CD14-positive monocyte (primary cell): ENCODE results near the gene DDC. TPM values are rescaled to one million over a fixed set of nuclear protein-coding genes. Genes with fewer than 3 reads are reported as not detected.
A peak's percentile ranks its signal among the peaks of the same experiment; 100 is the strongest.

Source experiments
- DNase-seq, 3 donors: peaks; one replicate each; pipeline ENCODE4 v3.0.0-alpha.2; 2011 to 2022
- H2AFZ ChIP-seq: 2 replicates; pipeline ENCODE4 v1.6.0; 2012; ENCODE audit warnings: mild to moderate bottlenecking, low read depth, low read length, inconsistent platforms; ENCODE audit not compliant: insufficient read depth, poor library complexity, severe bottlenecking
- H3K27ac ChIP-seq, 2 donors: 1 replicate in 1 of 2; 2 replicates in 1 of 2; pipeline ENCODE4 v1.5.1; 2012 to 2013; ENCODE audit warnings: low read length in 2 of 2, control low read depth in 1 of 2, inconsistent platforms in 1 of 2, low read depth in 1 of 2, mild to moderate bottlenecking in 1 of 2
- H3K27me3 ChIP-seq, 2 donors: one replicate each; pipeline versions ENCODE4 v1.6.0 to v1.6.1; 2011 to 2013; ENCODE audit warnings: low read length in 2 of 2; ENCODE audit not compliant: control insufficient read depth in 2 of 2, insufficient read depth in 2 of 2
- H3K36me3 ChIP-seq, 2 donors: replicated peaks in 1 of 2; 1 replicate in 1 of 2; 2 replicates in 1 of 2; pipeline versions ENCODE4 v1.5.1 to v1.6.1; 2012 to 2013; ENCODE audit warnings: low read length in 2 of 2, control low read depth in 1 of 2, inconsistent platforms in 1 of 2, mild to moderate bottlenecking in 1 of 2; ENCODE audit not compliant: insufficient read depth in 2 of 2, control insufficient read depth in 1 of 2
- H3K4me1 ChIP-seq, 2 donors: 1 replicate in 1 of 2; 2 replicates in 1 of 2; pipeline versions ENCODE4 v1.5.1 to v1.6.1; 2012 to 2013; ENCODE audit warnings: low read length in 2 of 2, control low read depth in 1 of 2, inconsistent platforms in 1 of 2, mild to moderate bottlenecking in 1 of 2, moderate library complexity in 1 of 2; ENCODE audit not compliant: insufficient read depth in 2 of 2, control insufficient read depth in 1 of 2
- H3K4me2 ChIP-seq: replicated peaks from 2 replicates; pipeline ENCODE3; 2012; ENCODE audit warnings: low read length, moderate library complexity, mild to moderate bottlenecking; ENCODE audit not compliant: poor library complexity, severe bottlenecking; ENCODE audit errors: extremely low read depth
- H3K4me3 ChIP-seq, 3 experiments: fragments of 200-600 bp in 1 of 3; sonication (generic) in 1 of 3; replicated peaks in 1 of 3; 1 replicate in 2 of 3; 2 replicates in 1 of 3; pipeline ENCODE4 v1.5.1; 2011 to 2013; ENCODE audit warnings: low read length in 3 of 3, mild to moderate bottlenecking in 3 of 3, control low read depth in 2 of 3, low read depth in 2 of 3, inconsistent platforms in 1 of 3, moderate library complexity in 1 of 3
- H3K79me2 ChIP-seq: 2 replicates; pipeline ENCODE4 v1.6.0; 2012; ENCODE audit warnings: mild to moderate bottlenecking, control low read depth, inconsistent platforms, low read length, moderate library complexity; ENCODE audit not compliant: insufficient read depth
- H3K9ac ChIP-seq: 2 replicates; pipeline ENCODE4 v1.6.0; 2017; ENCODE audit warnings: low read length, mild to moderate bottlenecking; ENCODE audit not compliant: insufficient read depth, poor library complexity, severe bottlenecking
- H3K9me3 ChIP-seq, 2 donors: replicated peaks in 1 of 2; 1 replicate in 1 of 2; 2 replicates in 1 of 2; pipeline versions ENCODE4 v1.5.1 to v1.6.1; 2012 to 2013; ENCODE audit warnings: low read length in 2 of 2, control low read depth in 1 of 2; ENCODE audit not compliant: control insufficient read depth in 1 of 2, insufficient read depth in 1 of 2
- H4K20me1 ChIP-seq: 2 replicates; pipeline ENCODE4 v1.6.0; 2012; ENCODE audit warnings: mild to moderate bottlenecking, low read length, control low read depth, moderate library complexity; ENCODE audit not compliant: insufficient read depth
- H3K27ac Mint-ChIP-seq, 7 donors: one replicate each; pipeline ENCODE4 v1.8.0; 2020; ENCODE audit warnings: mild to moderate bottlenecking in 7 of 7, mixed read lengths in 7 of 7, moderate library complexity in 6 of 7, inconsistent platforms in 2 of 7
- H3K27me3 Mint-ChIP-seq, 3 donors: one replicate each; pipeline ENCODE4 v1.8.0; 2021 to 2022; ENCODE audit warnings: low read depth in 3 of 3, mild to moderate bottlenecking in 3 of 3, mixed read lengths in 3 of 3, moderate library complexity in 3 of 3, inconsistent platforms in 1 of 3
- H3K36me3 Mint-ChIP-seq, 2 donors: one replicate each; pipeline ENCODE4 v1.8.0; 2020; ENCODE audit warnings: mixed read lengths in 2 of 2, inconsistent platforms in 1 of 2, mild to moderate bottlenecking in 1 of 2
- H3K4me1 Mint-ChIP-seq: one replicate; pipeline ENCODE4 v1.8.0; 2020; ENCODE audit warnings: mild to moderate bottlenecking, mixed read lengths
- H3K4me3 Mint-ChIP-seq, 2 donors: one replicate each; pipeline ENCODE4 v1.8.0; 2020; ENCODE audit warnings: mild to moderate bottlenecking in 2 of 2, mixed read lengths in 2 of 2, moderate library complexity in 1 of 2
- H3K9me3 Mint-ChIP-seq, 7 donors: one replicate each; pipeline ENCODE4 v1.8.0; 2020 to 2022; ENCODE audit warnings: mixed read lengths in 7 of 7, mild to moderate bottlenecking in 6 of 7, moderate library complexity in 6 of 7, inconsistent platforms in 2 of 7
- CTCF ChIP-seq: fragments of 200-600 bp; IDR thresholded peaks from one replicate; pipeline ENCODE4 v1.8.0; 2022; ENCODE audit warnings: antibody characterized with exemption, mild to moderate bottlenecking
- WGBS: methylation state at CpG from one replicate; pipeline ENCODE4 v1.1.5; 2013; ENCODE audit warnings: missing lambda C conversion rate; ENCODE audit not compliant: insufficient coverage; 5-methylcytosine and 5-hydroxymethylcytosine counted together
- intact Hi-C, 2 donors: fragments of 100-400 bp; cut with micrococcal nuclease; formaldehyde crosslinking; loops; one replicate each; pipeline versions ENCODE4 v1.15.0 to v1.15.1; 2023
- polyA plus RNA-seq, 3 donors: library from polyadenylated mRNA; depleted of rRNA in 1 of 3; unstranded in 2 of 3; stranded (reverse) in 1 of 3; fragments of 300-500 nt in 2 of 3; fragments of >200 nt in 1 of 3; fragmentation: Illumina TruSeq in 2 of 3; gene quantifications; 1 replicate in 2 of 3; 2 replicates in 1 of 3; pipeline ENCODE4 v1.2.3, GENCODE V29; 2012 to 2021

The DDC gene
- polyA plus RNA-seq, 3 donors: not detected

DNA sequence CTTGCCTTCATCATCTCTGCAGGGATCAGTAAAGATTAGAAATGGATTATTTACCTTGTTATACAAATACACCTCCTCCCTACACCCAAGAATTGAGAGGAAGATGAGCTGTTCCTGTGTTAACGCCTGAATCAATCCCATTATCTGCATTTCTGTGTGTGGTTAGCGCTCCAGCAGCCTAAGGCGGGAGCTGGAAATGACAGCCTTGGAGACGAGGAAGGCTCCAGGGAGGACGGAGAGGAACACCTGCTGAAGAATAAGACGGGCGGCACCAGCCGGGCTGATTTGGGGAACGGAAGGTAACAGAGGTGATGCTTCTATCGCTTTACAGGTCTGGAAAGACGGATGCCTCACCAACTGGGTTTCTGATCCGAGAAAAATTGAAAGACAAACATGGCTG lies 34.2 kb upstream of the DDC start:
- Histone ChIP-seq H3K4me3 (no peak overlapping the region), H3K27me3 (no peaks in the 10 kb centered on the region), H3K4me2 (no peak overlapping the region), H3K27ac (no peak overlapping the region), H3K4me1 (peaks cover 6 to 9% of the 10 kb centered on the region in 2 donors), H3K36me3 (peaks cover 0 to 5% of the 10 kb centered on the region in 2 donors), H3K9me3 (no peaks in the 10 kb centered on the region), H2AFZ (no peak overlapping the region), H4K20me1 (no peaks in the 10 kb centered on the region), H3K79me2 (no peaks in the 10 kb centered on the region), H3K9ac (no peak overlapping the region)
- TF ChIP-seq CTCF: no peak
- DNase-seq: no peak
- intact Hi-C loops: no loop called here
- peaks cover 8 to 11% of the 10 kb centered on the region in 2 donors for H3K36me3 Mint-ChIP-seq
- H3K27me3 Mint-ChIP-seq: peaks cover 1 to 5% (median 4%) of the 10 kb centered on the region in 3 donors
- H3K4me1 Mint-ChIP-seq: peaks cover 12% of the 10 kb centered on the region
- no peak overlapping the region for H3K27ac Mint-ChIP-seq
- peaks cover 0 to 1% (median 0%) of the 10 kb centered on the region in 7 donors for H3K9me3 Mint-ChIP-seq
- WGBS: 96% methylated on average over 12 of the region's 12 CpGs
- no peak overlapping the region for H3K4me3 Mint-ChIP-seq

- Mint-ChIP-seq H3K27me3 (peaks cover 1 to 5% (median 4%) of the 10 kb centered on the region in 3 donors), H3K4me3 (peak overlapping the region; percentile 43 to 79), H3K36me3 (peaks cover 6% of the 10 kb centered on the region in 2 donors), H3K27ac (peak overlapping the region in 5 of 7 donors; percentile 54 to 76 (median 70)), H3K4me1 (peaks cover 12% of the 10 kb centered on the region), H3K9me3 (peaks cover 0 to 1% (median 0%) of the 10 kb centered on the region in 7 donors)
- H4K20me1 ChIP-seq: no peaks in the 10 kb centered on the region
- H3K4me2 ChIP-seq: peak overlapping the region; percentile 38
- peaks cover 0 to 1% of the 10 kb centered on the region in 2 donors for H3K36me3 ChIP-seq
- no peak for TF ChIP-seq CTCF
- H3K27me3 ChIP-seq: no peaks in the 10 kb centered on the region
- intact Hi-C loops: no loop called here
- peak overlapping the region in 2 of 3 experiments; percentile 5 to 61 for H3K4me3 ChIP-seq
- H3K79me2 ChIP-seq: no peaks in the 10 kb centered on the region
- peak overlapping the region; percentile 33 for H3K9ac ChIP-seq
- no peaks in the 10 kb centered on the region for H3K9me3 ChIP-seq
- DNase-seq: peak; percentile 8 to 40 (median 14)
- H2AFZ ChIP-seq: peak overlapping the region; percentile 77
- peak overlapping the region in 1 of 2 donors; percentile 52 for H3K27ac ChIP-seq
- peaks cover 6 to 9% of the 10 kb centered on the region in 2 donors for H3K4me1 ChIP-seq
- 98% methylated on average over 6 of the region's 18 CpGs for WGBS
Measured at GRCh38 chr7:50598460-50599343, 33.5 kb upstream of the DDC start.
